SK-N-SH treated with all-trans-retinoic acid at 6 μM for 48 hours (cell line): ENCODE data around the gene SEMG1.

Experiments
- CREB5 ChIP-seq: fragments of 250-450 bp; sonication (Bioruptor Pico); IDR thresholded peaks from 2 replicates; pipeline ENCODE4 v1.5.1; 2020; ENCODE audit warnings: low read depth, mild to moderate bottlenecking, moderate library complexity
- PPARA ChIP-seq: fragments of 250-450 bp; sonication (Bioruptor Pico); IDR thresholded peaks from 2 replicates; pipeline ENCODE4 v1.5.0; 2020; ENCODE audit warnings: mild to moderate bottlenecking, borderline replicate concordance
- TCF4 ChIP-seq: fragments of 250-450 bp; sonication (Bioruptor Pico); IDR thresholded peaks from 2 replicates; pipeline ENCODE4 v1.8.0; 2021; ENCODE audit warnings: mild to moderate bottlenecking, moderate library complexity, borderline replicate concordance
- ZC3H10 ChIP-seq: fragments of 250-450 bp; sonication (Bioruptor Pico); IDR thresholded peaks from 2 replicates; pipeline ENCODE4 v1.5.1; 2021; ENCODE audit warnings: mild to moderate bottlenecking, moderate library complexity
- ZNF565 ChIP-seq: fragments of 450-650 bp; formaldehyde crosslinking; conservative IDR thresholded peaks from 2 replicates; pipeline ENCODE4 v1.5.0; 2020; ENCODE audit warnings: low read depth, mild to moderate bottlenecking, moderate library complexity
- ZNF70 ChIP-seq: fragments of 450-650 bp; formaldehyde crosslinking; IDR thresholded peaks from 2 replicates; pipeline ENCODE4 v1.5.0; 2020; ENCODE audit warnings: mild to moderate bottlenecking, moderate library complexity

GRCh38 chr20:45254383-45255262 lies 47.8 kb downstream of the SEMG1 start, which contains the start of gene SLPI:
- TF ChIP-seq ZC3H10 (CRISPR knock-in tag) (no peak), TCF4 (CRISPR knock-in tag) (no peak), ZNF565 (no peak), PPARA (no peak), CREB5 (CRISPR knock-in tag) (no peak), ZNF70 (no peak)
